OCI-LY1 (cell line): ENCODE results near the gene ANKRD33.

Experiments used
- CTCF ChIP-seq: fragments of 200-600 bp; sonication (generic), shearing (Covaris generic); IDR thresholded peaks from 2 replicates; pipeline ENCODE4 v1.5.1; 2017; ENCODE audit warnings: mild to moderate bottlenecking, antibody characterized with exemption, low read length, moderate library complexity, mixed read lengths
- EZH2 ChIP-seq: fragments of 200-600 bp; sonication (generic), shearing (Covaris generic); IDR thresholded peaks from 2 replicates; pipeline ENCODE4 v1.8.0; 2017; ENCODE audit warnings: borderline replicate concordance, mixed run types, mild to moderate bottlenecking, antibody characterized with exemption, low read length, moderate library complexity, mixed read lengths

- TF ChIP-seq CTCF (no peak), EZH2 (no peak)
Observed at GRCh38 chr12:51921017-51921725, 33.3 kb downstream of the ANKRD33 start.
